ES-I3 (cell line): Measurements from ENCODE around the gene SPAG16.
"Not testable (repeated sequence)": the region's sequence is repeated elsewhere in the genome, so short reads cannot be mapped to it uniquely, and the experiment has no call there.

Source experiments
- H3K36me3 ChIP-seq: 2 replicates; pipeline ENCODE4 v1.6.1; 2013; ENCODE audit warnings: mild to moderate bottlenecking, low read length, control low read depth, moderate library complexity; ENCODE audit not compliant: insufficient read depth
- H3K4me1 ChIP-seq: 2 replicates; pipeline ENCODE4 v1.6.1; 2013; ENCODE audit warnings: mild to moderate bottlenecking, control low read depth, low read length; ENCODE audit not compliant: insufficient read depth
- H3K9ac ChIP-seq: 2 replicates; pipeline ENCODE4 v1.6.1; 2013; ENCODE audit warnings: low read depth, mild to moderate bottlenecking, low read length, moderate library complexity
- H3K9me3 ChIP-seq: 2 replicates; pipeline ENCODE4 v1.6.1; 2013; ENCODE audit warnings: mild to moderate bottlenecking, low read length, moderate library complexity; ENCODE audit not compliant: control insufficient read depth, insufficient read depth

SPAG16 gene

DNA sequence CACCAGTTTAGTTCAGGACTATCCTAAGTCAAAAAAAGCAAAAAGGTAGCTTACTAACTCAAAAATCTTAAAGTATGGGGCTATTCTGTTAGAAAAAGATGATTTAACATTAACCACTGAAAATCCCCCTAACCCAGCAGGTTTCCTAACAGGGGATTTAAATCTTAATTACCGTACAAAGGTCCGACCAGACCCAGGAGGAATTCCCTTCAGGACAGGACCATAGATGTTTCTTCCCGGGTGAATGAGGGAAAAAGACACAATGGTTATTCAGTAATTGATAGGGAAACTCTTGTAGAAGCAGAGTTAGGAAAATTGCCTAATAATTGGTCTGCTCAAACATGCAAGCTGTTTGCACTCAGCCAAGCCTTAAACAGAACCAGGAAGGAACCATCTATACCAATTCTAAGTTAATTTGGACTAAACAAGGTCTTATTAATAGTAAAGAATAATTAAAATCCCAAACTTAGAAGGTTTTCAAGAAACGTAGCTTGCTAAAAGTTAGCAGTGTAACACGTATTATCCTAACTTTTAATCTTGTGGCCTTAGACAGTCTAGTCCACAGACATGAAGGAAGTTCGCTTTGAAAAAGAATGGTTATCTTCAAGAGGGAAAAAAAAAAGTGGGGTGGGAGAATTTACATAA is 124.3 kb downstream of the SPAG16 start:
- not testable (repeated sequence) for H3K36me3 ChIP-seq, H3K9me3 ChIP-seq, H3K4me1 ChIP-seq

DNA sequence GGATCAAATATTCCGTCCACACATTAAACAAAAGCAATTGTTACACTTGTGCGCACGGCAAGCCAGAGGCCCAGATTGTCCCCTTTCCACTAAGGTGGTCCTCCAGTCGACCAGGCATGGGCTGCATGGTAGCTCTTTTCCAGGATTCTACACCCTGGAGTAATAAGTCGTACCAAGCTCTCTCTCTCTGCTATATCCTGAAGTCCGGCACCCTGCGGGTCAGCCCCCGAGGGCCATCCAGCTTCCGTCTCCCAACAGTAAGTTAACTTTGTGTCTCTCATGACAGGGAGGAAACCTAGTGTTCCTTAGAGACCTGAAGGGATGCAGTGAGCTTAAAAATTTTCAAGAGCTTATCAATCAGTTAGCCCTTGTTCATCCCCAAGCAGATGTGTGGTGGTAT is 126.4 kb downstream of the SPAG16 start:
- H3K36me3 ChIP-seq, H3K9ac ChIP-seq, H3K4me1 ChIP-seq, H3K9me3 ChIP-seq: not testable (repeated sequence)

More for the DNA sequence above, 124.3 kb downstream of the SPAG16 start:
- H3K9ac ChIP-seq: not testable (repeated sequence)

DNA sequence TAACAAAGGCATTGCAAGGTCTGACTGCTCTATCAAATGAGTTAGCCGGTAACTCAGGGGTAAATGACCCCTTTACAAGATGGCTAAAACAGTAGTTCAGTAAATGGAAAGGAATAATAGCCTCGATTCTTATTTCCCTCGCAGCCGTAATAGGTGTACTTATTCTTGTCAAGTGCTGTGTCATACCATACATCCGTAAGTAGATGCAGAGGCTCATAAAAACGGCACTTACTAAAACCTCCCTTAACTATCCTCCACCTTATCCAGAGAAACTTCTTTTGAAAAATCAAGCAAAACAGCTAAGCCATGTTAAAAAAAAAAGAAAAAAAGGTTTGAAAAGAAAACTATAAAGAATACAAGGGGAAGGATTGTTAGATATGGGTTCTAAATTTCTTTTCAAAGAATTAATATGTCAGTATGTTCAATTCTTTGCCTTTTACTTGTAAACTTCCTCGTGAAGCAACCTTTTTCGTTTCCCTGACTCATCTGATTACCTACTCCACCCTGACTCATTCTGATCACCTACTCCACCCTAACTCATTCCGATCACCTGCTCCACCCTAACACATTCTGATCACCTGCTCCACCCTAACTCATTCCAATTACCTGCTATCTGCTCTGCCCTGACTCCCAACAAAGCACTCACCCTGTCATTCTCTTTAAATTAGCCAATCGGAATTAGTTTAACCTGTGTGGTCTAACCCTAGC is 127.5 kb downstream of the SPAG16 start:
- Histone ChIP-seq H3K36me3 (no peaks in the 10 kb centered on the region), H3K9ac (no peak overlapping the region), H3K4me1 (no peaks in the 10 kb centered on the region), H3K9me3 (no peaks in the 10 kb centered on the region)

DNA sequence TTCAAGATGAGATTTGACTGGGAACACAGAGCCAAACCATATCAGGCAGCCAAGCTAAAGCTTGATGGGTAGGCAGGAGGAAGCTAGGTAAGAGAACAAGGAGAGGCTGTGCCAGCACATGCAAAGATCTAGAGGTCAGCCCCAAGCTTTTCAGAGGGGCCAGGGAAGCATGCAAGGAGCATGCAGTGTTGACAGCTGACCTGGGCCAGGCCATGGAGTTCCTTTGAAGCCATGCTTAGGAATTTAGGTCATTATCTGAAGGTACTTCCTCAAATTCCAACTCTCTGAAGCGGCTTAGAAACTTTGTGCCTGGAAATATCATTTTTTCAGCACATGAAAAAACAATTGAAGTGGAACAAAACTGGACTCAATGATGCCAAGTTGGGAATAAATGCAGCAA is 130.8 kb downstream of the SPAG16 start:
- H3K36me3 ChIP-seq: no peaks in the 10 kb centered on the region
- H3K4me1 ChIP-seq: no peaks in the 10 kb centered on the region
- H3K9ac ChIP-seq: no peak overlapping the region
- no peaks in the 10 kb centered on the region for H3K9me3 ChIP-seq

DNA sequence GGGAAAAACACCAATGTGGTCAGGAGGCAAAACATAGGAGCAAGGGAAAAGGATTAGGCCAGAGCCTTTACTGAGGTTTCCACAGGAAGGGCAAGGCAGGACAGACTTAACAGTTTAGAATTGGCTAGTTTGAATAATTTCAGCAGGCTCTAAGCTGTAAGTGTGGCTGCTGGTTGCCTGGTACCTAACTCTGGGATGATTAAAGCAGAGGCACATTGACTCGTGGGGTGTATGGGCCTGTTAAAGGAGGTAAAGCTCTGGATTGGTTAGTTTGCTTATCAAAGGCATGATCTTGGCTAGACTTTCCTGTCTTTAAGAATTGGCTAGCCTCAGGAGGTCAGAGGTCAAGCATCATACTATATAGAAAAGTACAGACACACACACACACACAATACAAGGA is 132.6 kb downstream of the SPAG16 start:
- Histone ChIP-seq H3K9me3 (no peaks in the 10 kb centered on the region), H3K4me1 (no peaks in the 10 kb centered on the region), H3K9ac (no peak overlapping the region), H3K36me3 (no peaks in the 10 kb centered on the region)

DNA sequence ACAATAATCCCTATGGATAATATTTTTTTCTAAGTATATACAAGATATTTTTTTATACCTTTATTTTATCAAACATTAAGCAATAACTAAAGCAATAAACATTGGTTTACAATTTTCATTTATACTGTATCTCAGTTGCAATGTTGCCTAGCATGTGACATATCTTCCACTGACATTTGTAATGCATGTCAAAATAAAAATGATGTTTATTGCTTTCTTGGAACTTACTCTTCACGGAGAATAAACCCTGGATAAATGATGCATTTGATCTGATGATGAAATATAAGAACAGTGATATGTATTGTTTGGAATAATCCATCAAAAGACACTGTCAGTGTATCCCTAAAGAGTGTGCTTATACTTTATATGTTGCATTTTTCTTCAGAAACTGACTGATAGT is 135.7 kb downstream of the SPAG16 start:
- Histone ChIP-seq H3K9ac (no peak overlapping the region), H3K4me1 (no peaks in the 10 kb centered on the region), H3K36me3 (no peaks in the 10 kb centered on the region), H3K9me3 (no peaks in the 10 kb centered on the region)

DNA sequence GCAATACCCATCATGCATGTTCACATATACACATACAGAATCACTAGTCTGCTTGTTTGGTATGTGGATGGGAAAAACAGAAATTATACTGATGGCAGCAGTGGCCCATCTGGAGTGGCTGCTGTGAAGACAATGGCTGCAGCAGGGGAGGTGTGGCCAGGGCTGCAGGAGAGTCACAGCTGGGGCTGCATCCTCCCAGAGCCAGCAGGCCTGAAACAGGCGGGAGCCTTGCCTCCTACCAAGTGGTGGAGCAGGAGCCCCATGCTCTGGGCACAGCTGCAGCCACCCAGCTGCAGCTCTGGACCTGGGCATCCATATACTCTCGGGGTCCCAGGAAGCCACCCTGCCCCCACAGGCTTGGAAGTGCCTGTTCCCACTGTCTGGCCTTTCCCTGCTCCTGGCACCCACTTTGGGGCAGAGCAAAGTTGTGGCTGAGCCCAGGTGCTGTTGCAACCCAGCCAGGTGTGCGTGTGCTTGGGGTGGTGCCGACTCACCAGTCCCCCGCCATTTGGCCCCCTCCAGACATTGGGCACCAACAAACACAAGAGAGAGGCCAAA is 136.6 kb downstream of the SPAG16 start:
- Histone ChIP-seq H3K9ac (no peak overlapping the region), H3K9me3 (no peaks in the 10 kb centered on the region), H3K36me3 (no peaks in the 10 kb centered on the region), H3K4me1 (no peaks in the 10 kb centered on the region)

DNA sequence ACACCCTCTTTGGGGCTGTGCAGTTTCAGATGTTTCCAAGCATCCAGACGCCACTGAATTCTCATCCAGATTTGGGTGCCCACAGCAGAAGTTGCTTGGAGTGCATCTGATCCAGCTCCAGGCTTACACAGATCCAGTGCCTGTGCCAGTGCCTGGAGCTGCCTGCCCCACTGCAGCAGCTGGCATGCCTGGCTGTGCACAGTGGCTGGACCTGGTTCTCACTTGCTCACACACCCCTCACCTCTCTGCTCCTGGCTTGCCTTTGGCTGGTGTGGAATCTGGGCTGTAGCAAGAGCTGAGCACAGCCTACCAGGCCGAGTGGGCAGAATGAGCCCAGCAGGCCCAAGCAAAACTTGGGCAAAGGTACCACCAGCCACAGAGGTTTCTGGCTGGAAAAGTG is 137.9 kb downstream of the SPAG16 start:
- Histone ChIP-seq H3K36me3 (no peaks in the 10 kb centered on the region), H3K9ac (no peak overlapping the region), H3K4me1 (no peaks in the 10 kb centered on the region), H3K9me3 (no peaks in the 10 kb centered on the region)

DNA sequence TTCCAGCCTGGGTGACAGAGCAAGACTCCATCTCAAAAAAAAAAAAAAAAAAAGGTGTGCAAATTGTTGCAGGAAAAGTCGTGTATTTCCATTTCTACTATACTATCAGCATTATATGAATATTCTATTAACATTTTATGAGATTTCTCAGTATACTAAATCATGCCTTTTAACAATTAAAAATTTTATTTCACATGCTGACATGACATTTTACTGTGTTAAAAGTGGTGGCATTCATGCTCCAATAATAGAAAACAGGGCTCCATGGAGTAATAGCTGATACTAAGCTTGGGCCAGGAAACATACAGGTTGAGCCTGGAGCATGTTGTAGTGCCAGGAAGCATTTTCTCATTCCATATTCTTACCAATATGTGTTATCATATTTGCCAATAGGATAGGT is 141.4 kb downstream of the SPAG16 start:
- H3K9ac ChIP-seq: no peak overlapping the region
- peaks cover 2% of the 10 kb centered on the region; the same call in 1 of the 2 replicates for H3K9me3 ChIP-seq
- H3K36me3 ChIP-seq: no peaks in the 10 kb centered on the region
- H3K4me1 ChIP-seq: no peaks in the 10 kb centered on the region

DNA sequence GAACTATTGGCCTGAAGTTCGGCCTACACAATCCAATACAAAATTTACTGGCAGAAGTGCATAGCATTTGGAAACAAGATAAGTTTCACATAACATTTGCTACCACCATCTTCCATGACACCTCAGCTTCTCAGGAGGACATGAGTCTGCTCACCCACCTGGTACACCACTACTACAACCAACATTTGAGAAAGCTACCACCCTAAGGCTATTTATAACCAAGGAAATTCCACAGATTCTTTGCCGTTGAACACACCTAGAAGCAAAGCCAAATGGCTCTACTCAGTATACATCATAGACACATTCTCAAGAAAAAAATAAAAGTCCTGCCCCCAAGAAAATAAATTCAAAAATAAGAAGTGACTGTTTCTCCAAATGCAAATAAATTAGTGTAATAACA is 145.3 kb downstream of the SPAG16 start:
- Histone ChIP-seq H3K9me3 (peaks cover 5% of the 10 kb centered on the region; the same call in 1 of the 2 replicates), H3K36me3 (no peaks in the 10 kb centered on the region), H3K4me1 (no peaks in the 10 kb centered on the region), H3K9ac (no peak overlapping the region)

DNA sequence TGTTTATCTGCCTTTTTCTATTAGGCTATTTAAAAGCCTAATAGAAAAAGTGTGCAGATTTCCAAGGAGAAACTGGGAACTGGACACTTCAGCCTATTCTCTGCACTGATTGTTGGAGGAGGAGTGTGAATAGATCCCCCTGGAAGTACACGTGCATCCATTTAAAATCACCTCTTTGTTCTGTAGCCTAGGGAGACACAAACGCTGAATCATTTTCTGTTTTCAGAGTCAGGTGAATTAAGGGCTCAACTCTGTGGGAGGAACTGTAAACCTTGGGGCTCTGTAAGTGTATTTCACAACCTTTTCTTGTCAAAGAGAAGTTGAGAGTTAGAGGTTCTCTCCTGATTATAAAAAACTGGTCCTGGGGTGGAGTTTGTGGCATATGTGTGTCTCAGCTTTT is 159.7 kb downstream of the SPAG16 start:
- Histone ChIP-seq H3K9ac (no peak overlapping the region), H3K4me1 (no peaks in the 10 kb centered on the region), H3K9me3 (no peaks in the 10 kb centered on the region), H3K36me3 (no peaks in the 10 kb centered on the region)

DNA sequence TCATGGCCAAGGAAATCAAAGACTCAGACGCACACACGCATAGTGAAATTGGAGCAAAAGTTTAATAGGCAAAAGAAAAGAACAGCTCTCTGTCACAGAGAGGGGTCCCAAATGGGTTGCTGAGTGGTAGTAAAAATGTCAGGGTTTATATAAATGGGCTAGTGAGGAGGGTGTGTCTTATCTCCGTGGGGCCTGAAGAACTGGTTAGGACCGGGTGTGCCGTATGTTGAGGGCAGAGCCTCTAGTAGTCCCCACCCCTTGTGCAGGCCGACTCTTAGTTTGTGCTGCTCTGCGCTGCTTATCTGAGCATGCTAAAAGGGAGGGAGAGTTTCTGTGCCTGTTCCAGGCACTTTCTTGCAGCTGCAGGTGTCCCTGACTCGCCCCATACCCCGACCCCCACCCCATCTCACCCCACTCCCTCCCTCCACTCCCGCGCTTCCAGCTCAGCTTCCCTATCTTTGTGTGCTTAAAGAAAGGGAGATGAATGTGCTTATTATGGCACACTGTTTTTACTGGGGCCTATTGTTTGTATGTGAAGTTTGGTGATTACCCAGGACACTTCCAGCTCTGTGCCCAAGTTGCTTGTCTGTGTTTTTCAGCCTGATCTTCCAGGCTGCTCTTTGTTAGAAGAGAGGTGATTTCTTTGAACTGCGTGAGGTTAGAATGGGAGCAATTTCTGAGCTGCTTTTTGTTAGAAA is 167.4 kb downstream of the SPAG16 start:
- Histone ChIP-seq H3K4me1 (no peaks in the 10 kb centered on the region), H3K9me3 (no peaks in the 10 kb centered on the region), H3K36me3 (no peaks in the 10 kb centered on the region), H3K9ac (no peak overlapping the region; the same call in 1 of the 2 replicates)

DNA sequence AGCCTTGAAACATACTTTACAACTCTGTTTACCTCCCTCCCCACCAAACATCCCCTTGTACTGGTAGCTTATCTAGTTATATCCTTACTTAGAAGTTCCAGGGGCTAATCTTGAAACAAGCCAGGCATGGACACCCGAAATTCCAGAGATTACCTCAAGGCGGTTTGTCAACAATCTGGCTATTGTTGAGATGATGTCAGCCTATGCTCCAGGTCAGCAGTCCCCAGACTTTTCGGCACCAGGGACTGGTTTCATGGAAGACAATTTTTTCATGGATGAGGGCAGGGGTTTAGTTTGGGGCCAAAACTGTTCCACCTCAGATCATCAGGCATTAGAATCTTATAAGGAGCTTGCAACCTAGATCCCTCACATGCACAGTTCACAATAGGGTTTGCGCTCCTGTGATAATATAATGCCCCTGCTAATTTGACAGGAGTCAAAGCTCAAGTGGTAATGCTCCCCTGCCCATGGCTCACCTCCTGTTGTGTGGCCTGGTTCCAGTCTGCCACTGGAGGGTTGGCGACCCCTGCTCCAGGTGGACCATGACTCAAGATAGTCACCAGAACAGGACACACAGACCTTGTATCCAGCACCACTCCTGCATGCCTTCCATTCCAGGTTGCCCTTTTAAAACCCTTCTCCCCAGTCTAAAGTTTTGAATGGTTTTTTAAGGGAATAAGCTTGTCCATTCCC is 171.2 kb downstream of the SPAG16 start:
- Histone ChIP-seq H3K9ac (no peak overlapping the region), H3K36me3 (no peaks in the 10 kb centered on the region), H3K9me3 (no peaks in the 10 kb centered on the region), H3K4me1 (no peaks in the 10 kb centered on the region)

DNA sequence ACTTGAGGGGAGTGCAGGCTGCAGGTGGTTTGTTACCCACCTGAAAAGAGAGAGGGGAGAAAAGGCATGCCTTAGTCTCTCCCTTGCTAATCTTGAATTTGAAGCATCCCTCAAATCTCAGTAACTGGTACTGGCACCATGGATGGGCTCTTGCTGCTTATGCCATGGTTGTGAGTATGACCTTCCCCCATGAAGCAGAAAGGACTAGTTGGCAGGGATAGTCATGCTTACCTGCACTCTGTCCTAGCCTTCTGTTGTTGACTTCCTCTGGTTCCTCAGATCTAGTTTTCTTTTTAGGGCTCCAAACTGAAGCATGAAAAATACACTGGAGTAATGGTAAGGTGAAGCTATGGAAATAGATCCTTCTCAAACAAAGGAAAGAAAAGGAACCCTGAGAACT is 191.2 kb downstream of the SPAG16 start:
- H3K4me1 ChIP-seq: no peaks in the 10 kb centered on the region
- H3K9ac ChIP-seq: no peak overlapping the region
- no peaks in the 10 kb centered on the region for H3K36me3 ChIP-seq
- H3K9me3 ChIP-seq: peaks cover 5% of the 10 kb centered on the region
